NCI-H187 (cell line): ENCODE results near the gene SOS1.
"Not testable (repeated sequence)": the region's sequence is repeated elsewhere in the genome, so short reads cannot be mapped to it uniquely, and the experiment has no call there.

Experiments used
- DNase-seq, 2 experiments: peaks; one replicate each; lab custom pipeline; 2025; lab: John Stamatoyannopoulos, UW

The SOS1 gene

DNA sequence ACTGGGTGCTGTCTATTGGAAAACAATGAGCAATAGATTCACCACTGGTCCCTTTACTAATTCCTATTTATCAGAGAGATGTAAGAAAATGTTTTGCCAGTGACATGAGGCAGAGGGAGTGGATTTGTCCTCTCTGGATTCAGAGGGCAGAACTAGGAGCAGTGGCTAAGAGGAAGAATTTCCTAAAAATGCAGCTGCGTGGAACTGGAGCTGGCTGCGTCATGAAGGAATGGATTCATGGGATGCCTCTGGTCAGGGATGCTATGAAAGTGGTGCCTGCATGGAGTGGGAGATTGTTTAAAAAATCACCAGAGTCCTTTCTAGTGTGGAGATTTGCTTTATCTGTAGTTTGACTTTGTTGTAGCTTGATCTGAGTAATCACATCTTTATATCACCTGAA is 152.8 kb downstream of the SOS1 start:
- DNase-seq = no peak

DNA sequence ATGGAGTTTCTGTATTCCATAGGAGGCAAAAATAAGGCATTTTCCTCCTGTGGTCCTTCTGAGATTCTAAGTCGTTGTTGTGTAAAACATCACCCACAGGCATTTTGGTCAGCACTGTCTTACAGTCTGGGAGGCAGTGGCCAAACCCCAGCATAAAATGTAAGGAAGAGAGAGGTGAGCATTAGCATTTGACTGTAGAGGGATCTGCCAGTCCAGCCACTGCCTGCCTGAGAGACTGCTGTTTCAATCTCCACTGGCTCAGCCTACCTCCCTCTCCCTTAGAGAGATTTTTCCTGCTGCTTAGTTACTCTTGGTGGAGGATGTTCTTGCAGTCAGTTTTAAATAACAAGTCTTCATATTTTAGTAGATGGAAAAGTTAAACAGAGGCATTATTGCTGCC is 154.2 kb downstream of the SOS1 start:
- no peak for DNase-seq

DNA sequence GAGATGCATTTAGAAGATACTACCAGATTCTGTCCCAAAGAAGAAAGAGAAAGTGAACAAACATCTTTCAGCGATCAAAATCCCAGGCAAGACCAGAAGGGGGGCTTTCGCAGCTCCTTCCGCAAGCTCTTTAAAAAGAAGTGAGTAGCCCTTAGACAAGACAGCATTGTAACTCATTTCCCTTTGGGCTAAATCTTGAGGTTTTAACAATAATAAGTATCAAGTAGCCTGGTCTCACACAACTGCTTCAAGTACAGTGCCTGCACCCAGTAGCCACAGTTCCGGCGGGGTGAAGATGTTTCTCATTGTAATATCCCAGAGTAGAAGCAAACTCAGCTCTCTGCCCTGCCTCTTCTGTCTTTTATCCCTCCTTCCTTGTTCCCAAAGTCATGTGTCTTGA is 154.8 kb downstream of the SOS1 start:
- no peak for DNase-seq

DNA sequence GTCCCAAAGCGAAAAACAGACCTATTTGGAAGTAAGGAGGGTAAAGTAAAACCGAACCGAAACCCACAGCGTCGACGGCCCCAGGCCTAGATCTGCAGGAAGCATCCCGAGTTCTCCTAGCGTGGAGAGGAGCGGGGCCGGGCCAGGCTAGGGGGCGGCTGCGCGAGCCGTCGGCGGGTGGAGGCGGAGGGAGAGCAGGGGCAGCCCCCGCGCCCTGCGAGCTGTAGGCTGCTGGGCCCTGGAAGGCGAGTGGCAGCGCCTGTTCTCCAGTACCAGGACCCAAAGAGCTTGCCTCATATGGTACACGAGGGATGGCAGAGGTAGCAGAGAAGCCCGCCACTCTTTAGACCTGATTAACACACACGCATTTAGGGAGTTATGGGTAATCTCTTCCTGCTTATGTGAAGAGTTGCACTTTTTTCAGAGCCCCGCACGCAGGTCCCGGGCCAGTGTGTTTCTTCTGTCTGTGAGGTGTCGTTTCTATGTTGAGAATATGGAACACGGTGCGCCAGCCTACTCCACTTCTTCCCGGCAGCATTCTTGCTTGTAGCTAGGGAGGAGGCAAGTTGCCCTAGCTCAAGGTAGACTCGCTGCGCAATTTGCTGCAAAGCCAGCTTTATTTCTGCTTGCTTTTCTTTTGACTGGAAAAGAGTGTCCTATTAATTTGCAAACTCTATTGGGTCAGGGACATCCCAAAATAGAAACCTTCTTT is 160.1 kb downstream of the SOS1 start:
- no peak for DNase-seq

DNA sequence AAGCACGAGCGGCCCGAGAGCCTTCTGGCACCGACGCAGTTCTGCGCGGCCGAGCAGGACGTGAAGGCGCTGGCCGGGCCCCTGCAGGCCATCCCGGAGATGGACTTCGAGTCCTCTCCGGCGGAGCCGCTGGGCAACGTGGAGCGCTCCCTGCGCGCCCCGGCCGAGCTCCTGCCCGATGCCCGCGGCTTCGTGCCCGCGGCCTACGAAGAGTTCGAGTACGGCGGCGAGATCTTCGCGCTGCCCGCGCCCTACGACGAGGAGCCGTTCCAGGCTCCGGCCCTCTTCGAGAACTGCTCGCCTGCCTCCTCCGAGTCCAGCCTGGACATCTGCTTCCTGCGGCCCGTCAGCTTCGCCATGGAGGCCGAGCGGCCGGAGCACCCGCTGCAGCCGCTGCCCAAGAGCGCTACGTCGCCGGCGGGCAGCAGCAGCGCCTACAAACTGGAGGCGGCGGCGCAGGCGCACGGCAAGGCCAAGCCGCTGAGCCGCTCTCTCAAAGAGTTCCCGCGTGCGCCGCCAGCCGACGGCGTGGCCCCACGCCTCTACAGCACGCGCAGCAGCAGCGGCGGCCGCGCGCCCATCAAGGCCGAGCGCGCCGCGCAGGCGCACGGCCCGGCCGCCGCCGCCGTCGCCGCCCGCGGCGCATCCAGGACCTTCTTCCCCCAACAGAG is 160.8 kb downstream of the SOS1 start:
- DNase-seq = no peak

DNA sequence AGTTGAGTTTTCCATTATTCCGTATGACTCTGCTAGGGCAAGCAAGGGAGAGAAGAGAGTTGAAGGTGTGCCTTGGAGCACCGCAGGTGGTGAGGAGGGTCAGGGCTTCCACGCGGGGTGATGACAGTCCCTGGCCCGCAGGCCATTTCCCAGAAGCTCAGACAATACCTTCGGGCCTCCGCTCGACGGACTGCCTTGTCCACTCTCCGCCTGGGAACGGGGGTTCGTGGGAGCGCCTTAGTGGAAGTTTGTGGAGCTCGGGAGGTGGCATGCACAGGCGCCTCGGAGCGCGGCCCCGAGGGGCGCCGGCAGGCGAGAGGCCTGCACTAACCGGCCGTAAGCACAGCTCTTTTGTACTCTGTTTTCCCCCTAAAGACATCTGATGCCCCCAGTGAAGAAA is 161.4 kb downstream of the SOS1 start:
- no peak for DNase-seq

DNA sequence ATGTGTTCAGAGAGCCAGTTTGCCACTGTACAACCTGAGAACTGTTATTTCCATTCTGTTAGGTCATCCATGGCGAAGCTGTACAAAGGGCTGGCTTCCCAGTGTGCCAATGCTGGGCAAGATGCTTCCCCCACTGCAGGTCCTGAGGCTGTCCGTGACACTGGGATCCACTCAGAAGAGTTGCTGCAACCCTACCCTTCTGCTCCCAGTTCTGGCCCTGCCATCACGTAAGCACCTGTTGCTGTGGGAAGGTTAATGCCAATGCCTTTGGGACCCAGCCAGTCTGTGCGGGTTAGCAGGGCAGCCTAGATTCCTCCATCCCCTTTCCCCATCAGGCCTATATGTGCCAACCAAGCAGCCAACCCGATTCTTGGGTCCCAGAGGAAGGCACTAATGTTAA is 162.9 kb downstream of the SOS1 start:
- DNase-seq = no peak

DNA sequence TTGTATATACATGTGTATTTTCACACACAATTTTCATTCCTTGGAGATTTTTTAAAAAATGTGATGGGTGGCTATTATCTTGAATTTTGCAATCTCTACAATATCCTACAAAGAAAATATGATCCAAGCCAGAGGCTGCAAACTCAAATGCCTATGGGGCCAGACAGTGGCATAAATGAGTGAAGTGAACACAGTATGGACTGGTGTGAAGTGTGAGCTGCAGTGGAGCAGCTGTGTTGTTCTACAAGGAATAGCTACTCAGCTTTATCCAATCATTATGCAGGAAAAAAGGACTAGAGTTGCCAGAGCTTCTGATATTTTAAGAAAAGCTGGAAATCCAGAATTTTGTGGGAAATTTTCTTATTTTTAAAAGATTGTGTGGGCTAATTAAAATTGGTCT is 169.1 kb downstream of the SOS1 start:
- DNase-seq = no peak

DNA sequence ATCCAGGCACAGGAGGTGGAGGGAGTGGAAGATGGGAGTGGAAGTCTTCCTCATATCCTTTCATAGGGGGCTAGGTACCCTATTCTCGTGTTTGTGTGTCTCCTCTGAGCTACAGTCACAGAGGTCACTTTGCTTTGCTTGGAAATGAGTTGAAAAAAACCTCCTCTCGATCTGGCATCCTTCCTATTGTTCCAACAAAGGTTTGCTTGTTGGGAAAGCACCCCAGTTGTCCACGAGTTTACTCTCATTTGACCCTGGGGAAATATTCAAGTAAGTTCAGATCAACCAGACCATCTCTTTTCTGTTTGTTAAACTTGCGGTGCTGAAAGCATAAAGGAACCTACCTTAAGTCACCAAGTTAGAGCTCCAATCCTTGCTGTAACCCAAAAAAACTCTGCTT is 171.9 kb downstream of the SOS1 start:
- DNase-seq = no peak

DNA sequence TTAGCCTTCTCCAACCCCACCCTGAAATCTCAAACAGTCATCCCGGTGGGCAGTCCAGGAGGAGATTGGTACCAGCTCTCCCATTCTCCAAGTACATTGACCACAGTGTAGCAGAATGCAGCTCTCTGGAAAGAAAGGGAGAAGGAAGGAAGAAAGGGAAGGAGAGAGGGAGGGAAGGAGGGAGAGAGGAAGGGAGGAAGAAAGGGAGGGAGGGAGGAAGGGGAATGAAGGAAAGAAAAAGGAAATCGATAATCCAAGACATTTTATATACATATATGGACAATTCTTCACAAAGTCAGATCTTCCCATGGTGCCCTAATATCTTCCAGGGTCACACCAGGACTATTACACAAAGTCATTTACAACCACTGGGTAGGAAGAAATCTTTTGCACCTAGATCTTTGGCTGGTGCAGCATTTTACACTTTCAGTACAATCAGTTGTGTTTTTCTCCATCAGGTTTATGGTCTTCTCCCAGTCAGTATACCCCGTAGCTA is 172.4 kb downstream of the SOS1 start:
- DNase-seq = no peak

DNA sequence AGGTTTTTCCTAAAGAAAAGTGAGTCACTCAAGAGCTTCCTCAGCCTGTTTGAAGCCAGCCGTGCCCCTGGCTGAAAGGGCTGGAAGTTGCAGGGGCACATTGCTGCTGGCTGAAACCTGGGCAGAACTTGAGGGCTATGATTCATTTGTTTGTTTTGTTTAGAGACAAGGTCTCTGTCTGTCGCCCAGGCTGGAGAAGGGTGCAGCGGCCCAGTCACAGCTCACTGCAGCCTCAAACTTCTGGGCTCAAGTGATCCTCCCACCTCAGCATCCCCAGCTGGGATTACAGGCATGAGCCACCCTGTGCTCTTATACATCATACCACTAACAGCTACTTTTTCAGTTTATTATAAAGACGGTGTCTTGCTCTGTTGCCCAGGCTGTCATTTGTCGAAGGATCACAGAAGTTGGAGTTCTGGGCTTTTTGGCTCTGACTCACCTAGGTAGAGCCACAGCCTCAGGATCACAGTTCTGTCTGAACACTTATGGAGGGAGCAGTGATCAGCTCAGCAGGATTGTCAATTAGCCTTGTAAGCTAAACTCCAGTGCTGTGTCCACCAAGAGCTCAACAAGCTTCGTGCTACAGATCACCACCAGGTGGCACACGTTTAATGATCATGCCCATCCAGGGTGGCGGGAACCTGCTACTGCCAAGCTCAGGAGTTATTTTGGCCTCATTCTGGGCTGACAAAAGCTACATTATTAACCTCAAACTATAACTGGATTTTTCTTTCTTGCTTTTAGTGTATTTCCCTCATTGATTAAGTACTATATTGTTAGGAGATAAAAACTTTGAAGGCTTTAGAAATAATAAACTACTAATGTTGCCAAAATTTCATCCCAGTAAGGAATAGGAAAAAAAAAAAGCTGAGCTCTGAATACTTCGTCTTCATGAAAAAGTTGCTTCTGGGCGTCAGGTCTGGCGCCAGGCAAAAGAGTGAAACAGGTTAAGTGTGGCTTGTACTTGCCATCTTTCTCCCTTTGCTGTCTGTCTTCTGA is 173.3 kb downstream of the SOS1 start:
- peak; percentile 17 to 39 for DNase-seq

DNA sequence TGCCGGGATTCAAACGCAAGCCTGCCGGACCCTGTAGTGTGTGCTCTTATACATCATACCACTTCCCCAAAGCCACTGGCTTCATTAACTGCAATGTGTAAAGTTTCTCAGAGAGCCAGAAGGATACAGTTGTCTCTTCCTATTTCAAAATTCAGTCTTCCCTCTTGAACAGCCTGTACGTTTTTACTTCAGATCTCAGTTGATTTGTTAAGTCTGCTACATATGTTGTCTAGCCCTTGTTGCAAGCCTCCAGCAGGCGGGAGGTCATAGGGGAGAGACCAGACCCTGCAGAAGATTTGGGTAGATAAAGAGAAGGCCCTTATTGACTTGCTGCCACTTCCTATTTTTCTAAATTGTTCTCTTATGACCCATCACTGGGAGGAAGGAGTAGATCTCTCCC is 174.9 kb downstream of the SOS1 start:
- DNase-seq = no peak

DNA sequence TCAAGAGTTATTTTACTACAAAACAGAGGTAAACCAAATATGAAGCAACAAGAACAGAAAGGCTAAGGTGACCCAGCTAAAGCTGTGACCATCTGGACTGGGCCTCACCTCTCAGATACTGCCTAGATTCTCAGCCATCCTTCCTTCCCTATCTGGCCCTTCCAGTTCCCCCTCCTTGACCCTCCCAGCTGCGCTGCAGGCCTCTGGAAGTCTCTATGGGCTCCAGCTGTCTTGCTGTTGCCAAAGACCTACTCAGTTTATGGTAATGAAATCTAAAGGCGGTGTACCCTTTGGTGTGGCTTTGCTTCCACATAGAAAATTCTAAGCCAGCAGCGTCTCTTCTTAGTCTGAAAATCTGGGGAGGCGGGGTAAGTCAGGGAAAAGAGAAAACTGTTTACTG is 175.5 kb downstream of the SOS1 start:
- no peak for DNase-seq

DNA sequence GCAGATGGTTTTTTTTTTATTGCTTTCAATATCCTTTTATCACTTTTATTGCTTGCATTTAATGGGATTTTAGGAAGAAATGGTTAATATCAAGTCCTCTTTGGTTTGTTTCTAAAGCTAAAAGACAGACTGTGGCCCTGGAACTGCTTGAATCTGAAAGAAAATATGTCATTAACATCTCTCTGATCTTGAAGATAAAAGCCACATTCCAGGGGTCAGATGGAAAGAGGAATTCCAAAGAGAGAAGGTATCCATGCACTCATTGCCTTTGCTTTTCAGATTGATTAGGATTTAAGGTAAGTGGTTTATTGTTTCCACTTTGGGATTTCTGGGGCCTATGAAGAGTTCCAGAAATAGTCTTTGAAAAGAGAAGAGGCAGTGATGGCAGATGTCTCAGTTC is 177.1 kb downstream of the SOS1 start:
- DNase-seq = no peak

DNA sequence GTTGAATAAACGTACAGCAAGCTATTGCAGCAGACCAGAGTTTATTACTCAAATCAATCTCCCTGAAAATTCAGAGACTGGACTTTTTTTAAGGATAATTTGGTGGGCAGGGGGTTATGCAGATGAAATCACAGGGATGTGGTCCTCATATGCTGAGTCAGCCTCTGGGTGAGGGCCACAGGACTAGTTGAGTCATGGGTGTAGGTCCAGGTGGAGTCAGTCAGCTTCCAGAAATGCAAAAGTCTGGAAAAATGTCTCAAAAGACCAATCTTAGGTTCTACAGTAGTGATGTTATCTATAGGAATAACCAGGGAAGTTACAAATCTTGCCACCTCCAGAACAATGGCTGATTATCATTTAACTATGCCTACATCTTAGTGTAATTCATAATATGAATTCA is 180.1 kb downstream of the SOS1 start:
- DNase-seq = no peak

DNA sequence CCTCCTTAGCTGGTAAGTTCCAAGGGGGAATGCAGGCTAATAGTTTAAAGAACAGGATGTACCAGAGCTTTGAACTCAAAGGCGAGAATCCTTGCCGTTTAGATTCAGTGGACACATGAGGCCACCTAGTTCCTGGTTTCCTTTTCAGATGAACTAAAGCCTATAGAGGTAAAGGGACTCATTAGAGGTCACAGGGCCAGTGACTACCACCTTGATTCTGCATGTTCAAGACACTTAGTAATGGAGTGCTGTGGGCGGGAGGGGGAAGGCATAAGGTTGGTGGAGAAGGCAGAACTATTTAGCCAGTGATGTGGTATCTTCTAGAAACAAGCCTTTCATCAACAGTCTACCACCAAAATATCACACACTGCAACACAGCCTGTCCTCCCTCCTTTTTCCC is 183.3 kb downstream of the SOS1 start:
- no peak for DNase-seq

DNA sequence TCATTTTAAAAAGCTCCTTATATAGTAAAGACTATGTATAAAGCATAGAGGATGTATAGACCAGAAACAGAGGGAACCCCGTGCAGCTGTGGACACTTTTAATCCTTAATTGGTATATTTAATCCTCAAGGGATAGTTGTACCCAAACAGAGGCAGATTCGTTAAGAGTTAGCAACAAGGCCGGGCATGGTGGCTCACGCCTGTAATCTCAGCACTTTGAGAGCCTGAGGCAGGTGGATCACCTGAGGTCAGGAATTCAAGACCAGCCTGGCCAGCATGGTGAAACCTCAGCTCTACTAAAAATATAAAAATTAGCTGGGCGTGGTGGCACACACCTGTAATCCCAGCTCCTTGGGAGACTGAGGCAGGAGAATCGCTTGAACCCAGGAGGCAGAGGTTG is 184.3 kb downstream of the SOS1 start:
- DNase-seq = not testable (repeated sequence)

DNA sequence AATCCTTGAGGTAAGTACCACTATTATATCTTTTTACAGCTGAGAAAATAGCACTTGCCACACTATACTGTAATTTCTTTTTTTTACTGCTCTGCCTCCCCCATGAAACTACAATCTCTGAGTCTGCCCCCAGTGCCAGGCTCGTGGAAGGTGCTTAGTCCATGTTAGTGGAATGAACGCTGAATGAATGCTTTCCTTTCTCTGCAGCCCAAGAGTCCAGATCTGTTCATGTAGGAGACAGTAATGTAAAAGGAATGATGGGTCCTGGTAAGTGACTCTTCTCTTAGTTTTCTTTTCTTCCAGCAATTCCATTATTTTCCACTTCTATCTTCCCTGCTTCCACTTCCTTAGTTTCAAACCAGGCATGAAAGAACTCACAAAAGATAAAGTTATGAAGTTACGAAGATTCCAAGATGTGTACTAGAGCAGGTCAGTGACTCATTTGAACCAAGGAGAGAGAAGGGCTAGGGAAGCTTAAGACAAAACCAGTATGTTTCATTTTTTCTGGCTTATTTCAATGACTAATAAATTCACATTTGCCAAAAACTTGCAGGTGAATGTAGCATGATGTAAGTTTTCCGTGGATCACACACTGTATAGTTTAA is 185.2 kb downstream of the SOS1 start:
- no peak for DNase-seq

DNA sequence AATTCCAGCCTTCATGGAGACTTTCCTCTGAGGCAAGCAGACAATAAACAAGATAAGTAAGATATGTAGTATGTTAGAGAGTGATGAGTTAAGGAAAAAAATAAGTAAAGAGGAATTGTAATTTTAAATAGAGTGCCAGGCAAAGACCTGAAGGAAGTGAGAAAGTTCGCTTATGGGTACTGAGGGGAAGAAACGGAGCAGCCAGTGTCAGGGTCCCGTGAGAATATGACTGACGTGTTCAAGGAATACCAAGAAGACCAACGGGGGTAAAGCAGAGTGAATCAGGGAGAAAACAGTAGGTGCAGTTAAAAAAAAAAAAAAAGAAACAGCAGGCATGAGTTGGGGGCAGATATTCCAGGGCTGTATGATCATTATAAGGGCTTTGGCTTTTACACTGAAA is 186.1 kb downstream of the SOS1 start:
- no peak for DNase-seq

DNA sequence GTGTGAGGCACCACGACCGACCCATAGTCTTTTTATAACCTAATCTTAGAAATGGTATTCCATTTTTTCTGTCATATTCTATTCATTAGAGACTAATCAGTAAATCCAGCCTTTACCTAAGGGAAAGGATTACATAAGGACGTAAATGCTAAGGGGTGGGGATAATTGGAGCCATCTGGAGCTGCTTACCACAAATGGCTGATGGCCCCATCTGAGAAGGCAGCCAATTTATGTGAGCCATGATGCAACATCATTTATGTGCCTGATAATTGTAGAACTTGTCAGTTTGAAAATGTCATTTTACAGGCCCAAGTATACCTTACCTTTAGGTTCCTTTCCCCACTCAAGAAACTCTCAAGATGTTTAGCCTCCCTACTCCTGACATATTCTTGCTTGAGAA is 187.2 kb downstream of the SOS1 start:
- DNase-seq = no peak

DNA sequence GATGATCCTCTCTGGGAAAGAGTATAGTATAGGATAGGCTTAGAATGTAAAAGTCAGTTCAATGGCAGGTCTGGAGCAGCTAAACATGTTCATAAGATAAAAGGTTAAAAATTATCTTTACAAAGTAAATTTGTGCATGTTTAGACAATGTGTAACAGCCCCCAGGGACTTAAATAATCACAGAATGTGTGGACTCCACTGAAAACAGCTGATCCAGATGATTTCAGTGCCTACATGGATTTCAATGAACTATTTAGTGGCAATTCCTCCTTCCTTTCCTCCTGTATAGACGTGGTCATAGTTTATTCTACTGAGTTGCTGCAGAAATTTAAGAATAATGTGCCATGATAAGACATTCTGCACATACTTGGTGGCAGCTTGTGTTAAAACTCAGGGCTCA is 188.3 kb downstream of the SOS1 start:
- DNase-seq = no peak
